SK-N-SH treated with all-trans-retinoic acid at 6 μM for 48 hours (cell line): ENCODE measurements around the gene PDRG1.
"Not testable (repeated sequence)": the region's sequence is repeated elsewhere in the genome, so short reads cannot be mapped to it uniquely, and the experiment has no call there.

Source experiments
- ATAC-seq: fragments of 200-7000 bp; cut with Tn5 transposase; 3 replicates; pipeline ENCODE4 v1.9.1; 2020; ENCODE audit warnings: mild to moderate bottlenecking, moderate library complexity
- ARNTL ChIP-seq: fragments of 450-650 bp; formaldehyde crosslinking; IDR thresholded peaks from 2 replicates; pipeline ENCODE4 v1.5.0; 2020; ENCODE audit warnings: low read depth, mild to moderate bottlenecking, moderate library complexity, borderline replicate concordance
- BACH2 ChIP-seq: fragments of 250-450 bp; sonication (Bioruptor Pico); IDR thresholded peaks from 2 replicates; pipeline ENCODE4 v1.9.0; 2021; ENCODE audit warnings: mild to moderate bottlenecking, borderline replicate concordance
- CREB5 ChIP-seq: fragments of 250-450 bp; sonication (Bioruptor Pico); IDR thresholded peaks from 2 replicates; pipeline ENCODE4 v1.5.1; 2020; ENCODE audit warnings: low read depth, mild to moderate bottlenecking, moderate library complexity
- CSDC2 ChIP-seq: fragments of 250-450 bp; sonication (Bioruptor Pico); IDR thresholded peaks from 2 replicates; pipeline ENCODE4 v1.5.0; 2020; ENCODE audit warnings: mild to moderate bottlenecking, moderate library complexity
- ESRRG ChIP-seq: fragments of 250-450 bp; sonication (Bioruptor Pico); IDR thresholded peaks from 2 replicates; pipeline ENCODE4 v1.6.1; 2021; ENCODE audit warnings: mild to moderate bottlenecking
- GLIS3 ChIP-seq: fragments of 250-450 bp; sonication (Bioruptor Pico); IDR thresholded peaks from 2 replicates; pipeline ENCODE4 v1.5.0; 2020; ENCODE audit warnings: mild to moderate bottlenecking, moderate library complexity
- ISL1 ChIP-seq: fragments of 250-450 bp; sonication (Bioruptor Pico); IDR thresholded peaks from 2 replicates; pipeline ENCODE4 v2.1.2; 2022; ENCODE audit warnings: mild to moderate bottlenecking, moderate library complexity
- OSR1 ChIP-seq: fragments of 250-450 bp; sonication (Bioruptor Pico); IDR thresholded peaks from 2 replicates; pipeline ENCODE4 v1.8.0; 2022; ENCODE audit warnings: moderate library complexity, mild to moderate bottlenecking, inconsistent platforms
- POU6F1 ChIP-seq: fragments of 250-450 bp; sonication (Bioruptor Pico); IDR thresholded peaks from 2 replicates; pipeline ENCODE4 v1.8.0; 2021; ENCODE audit warnings: low read depth, mild to moderate bottlenecking, moderate library complexity, borderline replicate concordance
- PPARA ChIP-seq: fragments of 250-450 bp; sonication (Bioruptor Pico); IDR thresholded peaks from 2 replicates; pipeline ENCODE4 v1.5.0; 2020; ENCODE audit warnings: mild to moderate bottlenecking, borderline replicate concordance
- SNAI2 ChIP-seq: fragments of 250-450 bp; sonication (Bioruptor Pico); IDR thresholded peaks from 2 replicates; pipeline ENCODE4 v1.5.0; 2020; ENCODE audit warnings: mild to moderate bottlenecking, moderate library complexity
- TCF4 ChIP-seq: fragments of 250-450 bp; sonication (Bioruptor Pico); IDR thresholded peaks from 2 replicates; pipeline ENCODE4 v1.8.0; 2021; ENCODE audit warnings: mild to moderate bottlenecking, moderate library complexity, borderline replicate concordance
- TOX ChIP-seq: fragments of 250-450 bp; sonication (Bioruptor Pico); IDR thresholded peaks from 2 replicates; pipeline ENCODE4 v1.8.0; 2021; ENCODE audit warnings: mild to moderate bottlenecking, moderate library complexity, borderline replicate concordance
- ZC3H10 ChIP-seq: fragments of 250-450 bp; sonication (Bioruptor Pico); IDR thresholded peaks from 2 replicates; pipeline ENCODE4 v1.5.1; 2021; ENCODE audit warnings: mild to moderate bottlenecking, moderate library complexity
- ZFP3 ChIP-seq: fragments of 250-450 bp; sonication (Bioruptor Pico); IDR thresholded peaks from 2 replicates; pipeline ENCODE4 v1.5.0; 2020; ENCODE audit warnings: mild to moderate bottlenecking, moderate library complexity
- ZNF565 ChIP-seq: fragments of 450-650 bp; formaldehyde crosslinking; conservative IDR thresholded peaks from 2 replicates; pipeline ENCODE4 v1.5.0; 2020; ENCODE audit warnings: low read depth, mild to moderate bottlenecking, moderate library complexity
- ZNF8 ChIP-seq: fragments of 450-650 bp; formaldehyde crosslinking; IDR thresholded peaks from 2 replicates; pipeline ENCODE4 v1.5.0; 2020; ENCODE audit warnings: mild to moderate bottlenecking, moderate library complexity
- TF ChIP-seq, protein P1 (sequence below): fragments of 250-450 bp; sonication (Bioruptor Pico); IDR thresholded peaks from 2 replicates; pipeline ENCODE4 v1.8.0; 2020; ENCODE audit warnings: mild to moderate bottlenecking, moderate library complexity, borderline replicate concordance
- TF ChIP-seq, protein P2 (sequence below): fragments of 250-450 bp; sonication (Bioruptor Pico); IDR thresholded peaks from 2 replicates; pipeline ENCODE4 v1.5.1; 2021; ENCODE audit warnings: mild to moderate bottlenecking, moderate library complexity
- TF ChIP-seq, protein P3 (sequence below): fragments of 250-450 bp; sonication (Bioruptor Pico); IDR thresholded peaks from 2 replicates; pipeline ENCODE4 v1.5.0; 2020; ENCODE audit warnings: mild to moderate bottlenecking, moderate library complexity

The PDRG1 gene

GRCh38 chr20:31934491-31934890 is 17.4 kb downstream of the PDRG1 start:
- ATAC-seq: no peak
- TF ChIP-seq, protein P1, sequence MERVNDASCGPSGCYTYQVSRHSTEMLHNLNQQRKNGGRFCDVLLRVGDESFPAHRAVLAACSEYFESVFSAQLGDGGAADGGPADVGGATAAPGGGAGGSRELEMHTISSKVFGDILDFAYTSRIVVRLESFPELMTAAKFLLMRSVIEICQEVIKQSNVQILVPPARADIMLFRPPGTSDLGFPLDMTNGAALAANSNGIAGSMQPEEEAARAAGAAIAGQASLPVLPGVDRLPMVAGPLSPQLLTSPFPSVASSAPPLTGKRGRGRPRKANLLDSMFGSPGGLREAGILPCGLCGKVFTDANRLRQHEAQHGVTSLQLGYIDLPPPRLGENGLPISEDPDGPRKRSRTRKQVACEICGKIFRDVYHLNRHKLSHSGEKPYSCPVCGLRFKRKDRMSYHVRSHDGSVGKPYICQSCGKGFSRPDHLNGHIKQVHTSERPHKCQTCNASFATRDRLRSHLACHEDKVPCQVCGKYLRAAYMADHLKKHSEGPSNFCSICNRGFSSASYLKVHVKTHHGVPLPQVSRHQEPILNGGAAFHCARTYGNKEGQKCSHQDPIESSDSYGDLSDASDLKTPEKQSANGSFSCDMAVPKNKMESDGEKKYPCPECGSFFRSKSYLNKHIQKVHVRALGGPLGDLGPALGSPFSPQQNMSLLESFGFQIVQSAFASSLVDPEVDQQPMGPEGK (CRISPR knock-in tag): no peak
- TF ChIP-seq ZNF565 (CRISPR knock-in tag) (no peak), ISL1 (CRISPR knock-in tag) (no peak), ESRRG (no peak)

- no peak for ATAC-seq
- no peak for TF ChIP-seq TCF4 (CRISPR knock-in tag)
- TF ChIP-seq SNAI2 (CRISPR knock-in tag): no peak
- no peak for TF ChIP-seq GLIS3 (CRISPR knock-in tag)
- no peak for TF ChIP-seq TOX (CRISPR knock-in tag)
- TF ChIP-seq ESRRG: no peak
- no peak for TF ChIP-seq PPARA (CRISPR knock-in tag)
- TF ChIP-seq ZFP3: no peak
Measured at GRCh38 chr20:31933698-31934097, 18.1 kb downstream of the PDRG1 start.

DNA sequence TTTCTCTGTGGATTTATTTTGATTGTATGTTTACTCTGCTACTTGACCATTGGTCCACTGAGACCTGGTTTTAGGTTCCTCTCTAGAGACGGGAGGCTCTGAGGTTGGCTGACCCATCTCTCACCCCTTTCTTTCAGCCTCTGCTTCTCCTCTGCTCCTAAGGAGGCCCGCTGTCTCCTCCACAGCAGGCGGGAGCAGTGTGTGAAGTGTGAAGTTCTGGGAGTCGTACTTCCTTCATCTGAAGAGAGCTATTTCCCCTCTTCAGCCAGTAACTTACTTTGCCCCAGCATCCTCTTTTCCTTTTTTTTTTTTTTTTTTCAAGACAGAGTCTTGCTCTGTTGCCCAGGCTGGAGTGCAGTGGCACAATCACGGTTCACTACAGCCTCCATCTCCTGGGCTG is 21.1 kb downstream of the PDRG1 start:
- no peak for ATAC-seq
- TF ChIP-seq TCF4 (CRISPR knock-in tag) (no peak), OSR1 (no peak), ZNF8 (CRISPR knock-in tag) (no peak), GLIS3 (CRISPR knock-in tag) (no peak), CREB5 (no peak), TOX (CRISPR knock-in tag) (no peak), ZC3H10 (CRISPR knock-in tag) (no peak), CSDC2 (CRISPR knock-in tag) (no peak), ARNTL (CRISPR knock-in tag) (no peak), PPARA (CRISPR knock-in tag) (no peak), BACH2 (CRISPR knock-in tag) (no peak), POU6F1 (CRISPR knock-in tag) (no peak), ZNF565 (CRISPR knock-in tag) (no peak), ESRRG (no peak), ZFP3 (no peak)
- TF ChIP-seq, protein P2, sequence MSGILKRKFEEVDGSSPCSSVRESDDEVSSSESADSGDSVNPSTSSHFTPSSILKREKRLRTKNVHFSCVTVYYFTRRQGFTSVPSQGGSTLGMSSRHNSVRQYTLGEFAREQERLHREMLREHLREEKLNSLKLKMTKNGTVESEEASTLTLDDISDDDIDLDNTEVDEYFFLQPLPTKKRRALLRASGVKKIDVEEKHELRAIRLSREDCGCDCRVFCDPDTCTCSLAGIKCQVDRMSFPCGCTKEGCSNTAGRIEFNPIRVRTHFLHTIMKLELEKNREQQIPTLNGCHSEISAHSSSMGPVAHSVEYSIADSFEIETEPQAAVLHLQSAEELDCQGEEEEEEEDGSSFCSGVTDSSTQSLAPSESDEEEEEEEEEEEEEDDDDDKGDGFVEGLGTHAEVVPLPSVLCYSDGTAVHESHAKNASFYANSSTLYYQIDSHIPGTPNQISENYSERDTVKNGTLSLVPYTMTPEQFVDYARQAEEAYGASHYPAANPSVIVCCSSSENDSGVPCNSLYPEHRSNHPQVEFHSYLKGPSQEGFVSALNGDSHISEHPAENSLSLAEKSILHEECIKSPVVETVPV (CRISPR knock-in tag): no peak
- TF ChIP-seq, protein P3, sequence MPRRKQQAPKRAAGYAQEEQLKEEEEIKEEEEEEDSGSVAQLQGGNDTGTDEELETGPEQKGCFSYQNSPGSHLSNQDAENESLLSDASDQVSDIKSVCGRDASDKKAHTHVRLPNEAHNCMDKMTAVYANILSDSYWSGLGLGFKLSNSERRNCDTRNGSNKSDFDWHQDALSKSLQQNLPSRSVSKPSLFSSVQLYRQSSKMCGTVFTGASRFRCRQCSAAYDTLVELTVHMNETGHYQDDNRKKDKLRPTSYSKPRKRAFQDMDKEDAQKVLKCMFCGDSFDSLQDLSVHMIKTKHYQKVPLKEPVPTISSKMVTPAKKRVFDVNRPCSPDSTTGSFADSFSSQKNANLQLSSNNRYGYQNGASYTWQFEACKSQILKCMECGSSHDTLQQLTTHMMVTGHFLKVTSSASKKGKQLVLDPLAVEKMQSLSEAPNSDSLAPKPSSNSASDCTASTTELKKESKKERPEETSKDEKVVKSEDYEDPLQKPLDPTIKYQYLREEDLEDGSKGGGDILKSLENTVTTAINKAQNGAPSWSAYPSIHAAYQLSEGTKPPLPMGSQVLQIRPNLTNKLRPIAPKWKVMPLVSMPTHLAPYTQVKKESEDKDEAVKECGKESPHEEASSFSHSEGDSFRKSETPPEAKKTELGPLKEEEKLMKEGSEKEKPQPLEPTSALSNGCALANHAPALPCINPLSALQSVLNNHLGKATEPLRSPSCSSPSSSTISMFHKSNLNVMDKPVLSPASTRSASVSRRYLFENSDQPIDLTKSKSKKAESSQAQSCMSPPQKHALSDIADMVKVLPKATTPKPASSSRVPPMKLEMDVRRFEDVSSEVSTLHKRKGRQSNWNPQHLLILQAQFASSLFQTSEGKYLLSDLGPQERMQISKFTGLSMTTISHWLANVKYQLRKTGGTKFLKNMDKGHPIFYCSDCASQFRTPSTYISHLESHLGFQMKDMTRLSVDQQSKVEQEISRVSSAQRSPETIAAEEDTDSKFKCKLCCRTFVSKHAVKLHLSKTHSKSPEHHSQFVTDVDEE: no peak

DNA sequence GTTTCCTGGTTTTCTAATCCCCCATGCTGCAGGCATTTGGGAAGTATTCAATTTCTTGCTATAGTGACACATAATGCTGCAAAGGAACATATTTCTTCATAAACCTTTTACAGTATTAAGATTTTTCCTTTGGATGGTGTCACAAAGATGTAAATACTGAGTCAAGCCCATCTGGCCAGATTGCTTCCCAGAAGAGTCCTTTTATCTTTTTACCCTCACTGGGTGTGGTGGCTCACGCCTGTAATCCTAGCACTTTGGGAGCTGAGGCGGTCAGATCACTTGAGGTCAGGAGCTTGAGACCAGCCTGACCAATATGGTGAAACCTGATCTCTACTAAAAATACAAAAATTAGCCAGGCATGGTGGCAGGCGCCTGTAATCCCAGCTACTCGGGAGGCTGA is 22.2 kb downstream of the PDRG1 start:
- ATAC-seq: not testable (repeated sequence)
